ENCODE measurements around the gene ARPC1A.

DNA sequence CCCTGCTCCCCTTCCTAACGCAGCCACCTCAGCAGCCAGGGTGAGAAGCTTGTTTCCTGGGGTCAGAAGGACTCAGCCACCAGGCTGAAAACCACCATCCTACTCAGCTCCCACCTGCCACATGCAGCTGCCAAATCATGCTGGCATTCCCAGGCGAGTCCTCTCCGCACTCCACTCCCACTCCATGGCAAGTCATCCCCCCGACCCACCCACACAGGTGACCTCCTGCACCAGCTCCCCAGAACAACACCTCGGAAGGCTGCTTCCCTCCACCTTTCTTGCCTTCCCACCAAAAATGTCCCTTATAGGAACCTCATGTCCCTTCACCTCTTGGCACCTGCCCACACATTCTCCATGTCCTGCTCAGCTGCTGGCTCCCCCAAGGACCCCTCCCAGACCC lies 78.1 kb downstream of the ARPC1A start:
- no peak for TF ChIP-seq USF1 (IDR thresholded peaks at IDR 0.05; ENCODE audit: borderline replicate concordance, low read depth)
- no peak for TF ChIP-seq CTCF (IDR thresholded peaks at IDR 0.05)
- no peak for TF ChIP-seq MAX (IDR thresholded peaks at IDR 0.05; ENCODE audit: low read depth)
- TF ChIP-seq CHD2 (IDR thresholded peaks at IDR 0.05; ENCODE audit: low read length, partially characterized antibody), result no peak
- no peak for TF ChIP-seq NFIC (IDR thresholded peaks at IDR 0.05; ENCODE audit: borderline replicate concordance)
- no peak for TF ChIP-seq FOXM1 (IDR thresholded peaks at IDR 0.05; ENCODE audit: low read depth)
- no peak for TF ChIP-seq JUND (IDR thresholded peaks at IDR 0.05)
- TF ChIP-seq MXI1 (IDR thresholded peaks at IDR 0.05; ENCODE audit: low read depth, low read length), result no peak
- no peak for TF ChIP-seq ZBTB33 (IDR thresholded peaks at IDR 0.05; ENCODE audit: borderline replicate concordance, low read depth)

Measured in SK-N-SH (cell line).